Epithelial cell of proximal tubule (primary cell): ENCODE measurements around the gene TNFAIP3. TPM values are rescaled to one million over a fixed set of nuclear protein-coding genes. Genes with fewer than 3 reads are reported as not detected.

Source experiments
- DNase-seq: peaks from one replicate; pipeline ENCODE4 v3.0.0-alpha.2; 2011; ENCODE audit warnings: low read depth
- H3K4me3 ChIP-seq: 2 replicates; pipeline ENCODE4 v1.5.1; 2011; ENCODE audit warnings: low read depth, mild to moderate bottlenecking, low read length
- CTCF ChIP-seq: conservative IDR thresholded peaks from 2 replicates; pipeline ENCODE4 v1.5.1; 2012; ENCODE audit warnings: low read depth, mild to moderate bottlenecking, low read length
- total RNA-seq: library from RNA; depleted of rRNA; stranded (reverse); fragments of >200 nt; gene quantifications from 2 replicates; pipeline ENCODE4 v1.2.3, GENCODE V29; 2015

TNFAIP3 gene
- total RNA-seq, 1 donor from 2014 or later, result 13.6 TPM

GRCh38 chr6:137869549-137870307 lies 2.7 kb downstream of the TNFAIP3 start:
- H3K4me3 ChIP-seq, result peak overlapping the region; percentile 3
- peak; percentile 1 for TF ChIP-seq CTCF
- DNase-seq, result no peak

- H3K4me3 ChIP-seq, result no peak overlapping the region
- TF ChIP-seq CTCF, result no peak
- DNase-seq, result no peak
Observed at GRCh38 chr6:137870308-137870644, 3.2 kb downstream of the TNFAIP3 start.

- no peak for DNase-seq
- TF ChIP-seq CTCF, result no peak
- no peak overlapping the region for H3K4me3 ChIP-seq
Observed at GRCh38 chr6:137870744-137871247, 3.7 kb downstream of the TNFAIP3 start.

- no peak for TF ChIP-seq CTCF
- no peak for DNase-seq
- H3K4me3 ChIP-seq, result no peak overlapping the region
Observed at GRCh38 chr6:137871291-137871690, 4.2 kb downstream of the TNFAIP3 start.

- no peak for DNase-seq
- TF ChIP-seq CTCF, result no peak
- no peak overlapping the region for H3K4me3 ChIP-seq
Observed at GRCh38 chr6:137871831-137872454, 4.9 kb downstream of the TNFAIP3 start.

- no peak for TF ChIP-seq CTCF
- no peak for DNase-seq
- peak overlapping the region; percentile 29 for H3K4me3 ChIP-seq
Observed at GRCh38 chr6:137872581-137873115, 5.6 kb downstream of the TNFAIP3 start.
